ENCODE measurements around the gene TRAK2.
"Not testable (repeated sequence)": the region's sequence is repeated elsewhere in the genome, so short reads cannot be mapped to it uniquely, and the experiment has no call there.

The TRAK2 gene

DNA sequence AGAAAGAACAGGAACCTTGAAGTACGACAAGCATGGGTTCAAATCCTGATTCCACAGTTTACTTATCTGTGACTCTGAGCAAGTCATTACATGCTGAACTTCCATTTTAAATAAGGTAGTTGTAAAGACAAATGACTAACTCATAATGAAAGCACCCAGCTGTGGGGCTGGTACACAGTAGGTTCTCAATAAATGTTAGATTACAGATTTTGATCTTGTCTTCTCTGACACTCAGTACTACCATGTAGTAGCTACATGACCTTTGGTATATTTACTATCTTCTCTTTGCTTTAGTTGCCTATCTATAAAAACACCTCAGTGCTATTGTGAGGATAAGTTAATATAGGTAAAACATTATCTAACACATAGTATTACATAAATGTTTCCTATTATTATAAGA, 3.2 kb downstream of the TRAK2 start:
- DNase-seq, result no peak

DNA sequence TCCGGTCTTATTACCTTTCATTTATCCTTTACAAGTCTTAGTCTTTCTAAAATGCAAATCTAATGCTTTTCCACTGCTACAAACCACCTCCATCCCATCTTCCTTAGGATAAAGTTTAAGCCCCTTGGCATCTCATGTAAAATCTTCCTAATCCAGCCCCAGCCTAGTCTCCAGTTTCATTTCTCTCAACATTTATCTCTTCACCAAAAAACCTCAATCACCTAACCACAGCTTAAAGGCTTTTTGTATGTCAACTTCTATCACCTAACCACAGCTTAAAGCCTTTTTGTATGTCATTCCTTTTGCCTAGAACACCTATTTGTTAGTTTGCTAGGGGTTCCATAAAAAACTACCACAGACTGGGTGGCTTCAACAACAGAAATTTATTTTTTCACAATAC, 4.2 kb downstream of the TRAK2 start:
- no peak for DNase-seq

DNA sequence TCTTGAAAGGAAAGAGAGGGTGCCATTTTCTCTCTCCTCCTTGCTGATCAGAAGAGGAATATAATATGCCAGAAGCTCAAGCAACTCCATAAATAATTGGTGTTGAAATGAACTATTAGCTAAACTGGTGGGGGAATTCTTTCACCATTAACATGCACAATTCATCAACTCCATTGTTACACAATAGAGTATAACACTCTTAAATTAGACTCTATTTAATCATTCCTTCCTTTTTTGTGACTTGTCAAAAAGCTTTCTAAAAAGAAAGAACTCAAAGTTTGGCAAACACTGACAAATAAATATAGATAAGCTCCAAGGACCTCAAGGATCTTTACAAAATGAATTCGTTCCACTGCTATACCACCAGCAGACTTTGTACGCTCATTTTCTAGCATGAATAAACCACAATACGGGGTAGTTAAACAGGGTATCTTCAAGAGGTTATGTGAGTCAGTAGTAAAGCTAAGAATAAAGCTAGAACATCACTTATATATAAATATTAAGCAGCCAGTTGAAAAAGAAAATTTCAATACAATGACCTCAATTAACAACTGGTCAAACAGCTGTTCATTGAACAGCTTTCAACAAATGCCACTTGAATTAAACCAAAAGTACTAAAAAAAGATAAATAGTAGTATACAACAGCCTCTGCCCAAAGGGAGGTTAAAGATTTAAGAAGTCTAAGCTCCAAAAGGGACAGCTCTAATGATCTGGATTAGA, 6.4 kb downstream of the TRAK2 start:
- no peak for DNase-seq

DNA sequence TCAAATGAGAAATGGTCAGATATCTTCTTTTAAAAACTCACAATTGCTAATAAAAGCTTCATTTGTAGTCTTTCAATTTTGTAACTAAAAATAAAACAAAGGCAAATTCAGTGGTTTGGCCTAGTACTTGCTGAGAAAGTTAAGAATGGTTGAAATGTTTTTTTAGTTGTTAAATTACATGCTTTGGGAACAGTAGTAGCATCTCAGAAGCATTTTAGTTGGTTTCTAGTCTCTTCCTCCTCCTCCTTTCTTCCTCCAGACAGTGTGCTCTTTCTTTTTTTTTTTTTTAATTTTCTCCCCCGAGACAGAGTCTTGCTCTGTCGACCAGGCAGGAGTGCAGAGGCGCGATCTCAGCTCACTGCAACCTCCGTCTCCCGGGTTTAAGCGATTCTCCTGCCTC, 9.8 kb downstream of the TRAK2 start:
- no peak for DNase-seq

DNA sequence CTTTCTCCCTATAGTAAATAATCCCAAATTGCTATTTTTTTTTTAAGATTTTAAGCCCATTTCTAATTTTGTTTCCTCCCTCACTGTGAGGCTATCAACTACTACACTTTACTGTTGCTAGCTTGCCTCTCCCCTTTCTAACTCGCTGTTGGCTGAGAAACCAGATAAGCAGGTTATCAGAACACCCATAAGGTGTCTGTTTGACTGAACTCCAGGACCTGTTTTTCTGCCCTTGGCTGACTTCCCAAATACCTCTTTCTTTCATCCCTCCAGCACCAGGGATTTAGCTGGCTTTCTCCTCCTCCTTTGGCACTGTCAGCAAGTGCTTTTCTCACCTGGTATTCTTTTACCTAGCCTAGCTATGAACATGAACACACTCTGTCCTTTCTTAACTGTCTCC, 11.1 kb downstream of the TRAK2 start:
- peak; percentile 3 for DNase-seq

DNA sequence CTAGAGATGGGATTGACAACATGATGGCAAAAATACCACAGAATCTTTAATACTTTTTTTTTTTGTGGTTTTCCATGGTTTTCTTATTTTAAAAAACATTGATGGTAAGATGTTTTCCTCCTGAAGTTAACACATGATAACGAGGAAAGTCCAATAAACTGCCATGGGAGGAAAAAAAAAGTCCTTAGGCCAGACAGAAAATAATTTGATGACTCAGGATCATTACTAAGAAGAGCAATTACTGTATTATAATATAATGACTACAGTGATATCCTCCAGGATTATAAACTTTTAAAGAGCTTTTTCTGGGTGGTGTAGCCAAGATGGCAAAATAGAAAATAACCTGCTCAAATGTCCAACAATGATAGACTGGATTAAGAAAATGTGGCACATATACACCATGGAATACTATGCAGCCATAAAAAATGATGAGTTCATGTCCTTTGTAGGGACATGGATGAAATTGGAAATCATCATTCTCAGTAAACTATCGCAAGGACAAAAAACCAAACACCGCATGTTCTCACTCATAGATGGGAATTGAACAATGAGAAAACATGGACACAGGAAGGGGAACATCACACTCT, 11.8 kb downstream of the TRAK2 start:
- not testable (repeated sequence) for DNase-seq

DNA sequence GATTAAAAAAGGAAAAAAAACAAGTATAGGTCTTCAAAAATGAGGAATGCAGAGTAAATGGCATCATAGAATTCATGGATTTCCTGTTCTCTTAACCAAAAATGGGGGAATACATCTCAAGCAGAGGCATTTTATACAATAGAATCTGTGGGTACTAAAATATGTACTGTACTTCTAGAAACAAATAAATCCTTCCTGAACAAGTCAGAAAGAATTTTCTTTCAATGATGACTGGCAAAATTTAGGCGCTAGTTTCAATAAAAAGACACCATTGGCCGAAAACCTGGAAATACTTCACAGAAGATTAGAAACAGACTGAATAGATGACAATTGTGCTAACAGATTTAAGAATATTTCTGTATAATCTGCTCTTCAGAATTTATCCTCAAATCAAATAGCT, 15.1 kb downstream of the TRAK2 start:
- DNase-seq, result no peak

DNA sequence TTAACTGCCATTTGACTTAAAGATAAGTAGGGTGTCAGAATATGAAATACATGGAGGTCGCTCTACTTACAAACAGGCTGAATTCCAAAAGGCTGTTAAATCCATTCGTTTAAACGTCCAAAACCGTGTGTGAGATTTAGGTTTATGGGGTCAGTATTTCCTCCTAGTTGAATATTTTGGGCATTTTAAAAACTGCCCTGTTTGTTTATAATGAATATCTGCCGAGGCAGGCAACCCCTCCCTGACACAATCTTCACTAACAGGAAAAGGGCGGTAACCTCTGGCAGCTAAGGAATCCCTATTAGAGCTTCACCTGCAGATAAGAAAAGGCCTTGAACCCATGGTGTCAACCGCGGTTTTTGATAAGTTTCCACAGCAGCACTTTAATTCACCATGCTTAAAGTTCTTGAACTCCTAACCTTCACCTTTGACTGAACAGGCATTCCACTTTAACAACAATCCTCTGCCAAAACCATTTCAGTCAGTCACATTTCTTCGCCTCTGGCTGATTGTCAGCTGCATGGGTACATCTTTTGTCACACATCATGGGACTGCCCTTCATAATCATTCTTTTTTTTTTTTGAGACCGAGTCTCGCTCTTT, 17.8 kb downstream of the TRAK2 start:
- DNase-seq, result no peak

DNA sequence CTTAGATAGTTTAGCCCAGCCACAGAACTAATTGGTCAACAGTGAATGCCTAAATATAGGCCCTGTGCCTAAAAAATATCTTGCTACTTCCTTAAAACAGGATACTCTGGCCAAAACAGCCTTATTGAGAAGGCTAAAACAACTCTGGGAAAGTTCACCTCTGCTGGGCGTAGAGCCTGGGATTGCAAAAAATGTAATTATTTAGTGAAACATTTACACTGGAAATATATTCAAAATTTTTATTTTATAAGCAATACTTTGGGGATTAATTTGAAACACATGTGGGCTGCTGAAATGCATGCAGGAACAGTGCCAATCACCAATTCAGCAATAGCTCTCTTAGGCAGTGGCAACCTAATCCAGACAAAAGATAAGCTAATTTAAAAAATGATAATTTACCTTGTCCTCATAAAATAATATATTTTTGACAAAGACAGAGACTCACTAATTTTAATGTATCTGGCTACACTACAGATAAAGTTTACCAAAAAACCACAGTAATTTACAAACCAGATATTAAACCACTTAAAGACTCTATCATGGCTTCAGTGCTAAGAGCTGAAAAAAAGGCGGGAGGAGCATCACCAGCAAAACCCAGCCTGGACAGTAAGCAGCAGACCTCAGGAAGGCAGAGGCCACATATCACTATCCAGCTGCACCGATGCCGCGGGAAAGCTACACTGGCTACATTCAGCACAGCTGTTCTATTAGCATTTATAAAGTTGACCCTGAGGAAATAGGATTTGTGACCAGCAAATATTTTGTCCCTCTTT, 18.5 kb downstream of the TRAK2 start:
- DNase-seq, result no peak

DNA sequence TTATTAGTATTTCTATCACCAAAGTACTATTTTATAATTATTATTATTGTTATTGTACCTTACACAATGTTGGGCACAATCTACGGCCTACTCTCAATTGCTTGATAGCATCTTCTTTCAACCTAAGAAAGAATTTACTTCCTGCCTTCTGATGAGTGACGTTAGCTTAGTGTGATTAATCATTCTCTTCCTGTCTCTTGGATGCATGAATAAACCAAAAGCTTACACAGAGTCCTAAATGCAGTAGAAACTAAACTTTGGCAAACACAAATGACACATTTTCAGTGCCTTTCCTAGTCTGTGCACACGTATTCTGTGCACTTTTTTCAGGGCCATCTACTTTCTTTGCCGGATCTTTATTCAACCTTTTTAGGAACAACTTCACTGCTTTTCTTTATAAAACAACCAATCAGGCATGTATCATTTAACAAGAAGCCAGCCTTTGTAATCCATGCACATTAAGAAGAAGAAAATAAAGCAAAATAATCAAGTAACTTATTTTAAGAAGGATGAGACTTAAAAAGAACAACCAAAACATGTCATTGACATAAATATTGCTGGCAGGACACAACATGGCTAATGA, 19.1 kb downstream of the TRAK2 start:
- DNase-seq, result no peak

DNA sequence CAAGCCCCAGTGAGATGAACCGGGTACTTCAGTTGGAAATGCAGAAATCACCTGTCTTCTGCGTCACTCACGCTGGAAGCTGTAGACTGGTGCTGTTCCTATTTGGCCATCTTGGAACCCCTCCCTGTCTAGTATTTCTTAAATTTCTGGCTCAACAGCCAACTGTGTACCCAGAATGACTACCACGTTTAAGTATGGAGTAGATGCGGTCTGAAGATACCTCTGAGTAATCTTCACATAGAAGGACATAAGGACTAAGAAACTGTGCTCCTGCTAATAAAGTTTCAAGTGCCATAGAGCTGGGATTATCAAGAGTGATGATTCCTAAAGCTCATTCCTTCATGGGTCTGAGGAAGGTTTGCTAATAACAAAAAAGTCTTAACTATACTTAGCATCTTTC, 20.4 kb downstream of the TRAK2 start:
- DNase-seq, result no peak

DNA sequence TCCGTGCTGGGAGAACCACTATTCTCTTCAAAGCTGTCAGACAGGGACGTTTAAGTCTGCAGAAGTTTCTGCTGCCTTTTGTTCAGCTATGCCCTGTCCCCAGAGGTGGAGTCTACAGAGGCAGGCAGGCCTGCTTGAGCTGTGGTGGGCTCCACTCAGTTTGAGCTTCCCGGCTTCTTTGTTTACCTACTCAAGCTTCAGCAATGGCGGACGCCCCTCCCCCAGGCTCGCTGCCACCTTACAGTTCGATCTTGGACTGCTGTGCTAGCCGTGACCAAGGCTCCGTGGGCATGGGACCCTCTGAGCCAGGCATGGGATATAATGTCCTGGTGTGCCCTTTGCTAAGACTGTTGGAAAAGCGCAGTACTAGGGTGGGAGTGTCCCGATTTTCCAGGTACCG, 20.9 kb downstream of the TRAK2 start:
- not testable (repeated sequence) for DNase-seq

DNA sequence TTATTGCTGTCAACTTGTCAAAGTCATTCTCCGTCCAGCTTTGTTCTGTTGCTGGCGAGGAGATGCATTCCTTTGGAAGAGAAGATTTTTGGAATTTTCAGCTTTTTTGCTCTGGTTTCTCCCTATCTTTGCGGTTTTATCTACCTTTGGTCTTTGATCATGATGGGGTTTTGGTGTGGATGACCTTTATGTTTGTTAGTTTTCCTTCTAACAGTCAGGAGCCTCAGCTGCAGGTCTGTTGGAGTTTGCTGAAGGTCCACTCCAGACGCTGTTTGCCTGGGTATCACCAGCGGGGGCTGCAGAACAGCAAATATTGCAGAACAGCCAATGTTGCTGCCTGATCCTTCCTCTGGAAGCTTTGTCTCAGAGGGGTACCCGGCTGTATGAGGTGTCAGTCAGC, 21.4 kb downstream of the TRAK2 start:
- not testable (repeated sequence) for DNase-seq

DNA sequence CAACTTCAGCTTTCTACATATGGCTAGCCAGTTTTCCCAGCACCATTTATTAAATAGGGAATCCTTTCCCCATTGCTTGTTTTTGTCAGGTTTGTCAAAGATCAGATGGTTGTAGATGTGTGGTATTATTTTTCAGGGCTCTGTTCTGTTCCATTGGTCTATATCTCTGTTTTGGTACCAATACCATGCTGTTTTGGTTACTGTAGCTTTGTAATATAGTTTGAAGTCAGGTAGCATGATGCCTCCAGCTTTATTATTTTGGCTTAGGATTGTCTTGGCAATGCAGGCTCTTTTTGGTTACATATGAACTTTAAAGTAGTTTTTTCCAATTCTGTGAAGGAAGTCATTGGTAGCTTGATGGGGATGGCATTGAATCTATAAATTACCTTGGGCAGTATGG, 22.9 kb downstream of the TRAK2 start:
- not testable (repeated sequence) for DNase-seq

DNA sequence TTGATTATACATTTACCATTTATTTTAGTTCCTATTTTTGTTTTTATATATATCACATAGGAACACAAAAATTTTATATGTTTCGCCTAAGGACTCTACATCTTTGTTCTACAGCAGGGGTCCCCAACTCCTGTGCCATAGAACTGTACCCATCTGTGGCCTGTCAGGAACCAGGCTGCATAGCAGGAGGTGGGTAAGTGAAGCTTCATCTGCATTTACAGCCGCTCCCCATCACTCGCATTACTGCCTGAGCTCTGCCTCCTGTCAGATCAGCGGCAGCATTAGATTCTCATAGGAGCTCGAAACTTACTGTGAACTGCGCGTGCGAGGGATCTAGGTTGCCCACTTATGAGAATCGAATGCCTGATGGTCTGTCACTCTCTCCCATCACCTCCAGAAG, 25.3 kb downstream of the TRAK2 start:
- no peak for DNase-seq

DNA sequence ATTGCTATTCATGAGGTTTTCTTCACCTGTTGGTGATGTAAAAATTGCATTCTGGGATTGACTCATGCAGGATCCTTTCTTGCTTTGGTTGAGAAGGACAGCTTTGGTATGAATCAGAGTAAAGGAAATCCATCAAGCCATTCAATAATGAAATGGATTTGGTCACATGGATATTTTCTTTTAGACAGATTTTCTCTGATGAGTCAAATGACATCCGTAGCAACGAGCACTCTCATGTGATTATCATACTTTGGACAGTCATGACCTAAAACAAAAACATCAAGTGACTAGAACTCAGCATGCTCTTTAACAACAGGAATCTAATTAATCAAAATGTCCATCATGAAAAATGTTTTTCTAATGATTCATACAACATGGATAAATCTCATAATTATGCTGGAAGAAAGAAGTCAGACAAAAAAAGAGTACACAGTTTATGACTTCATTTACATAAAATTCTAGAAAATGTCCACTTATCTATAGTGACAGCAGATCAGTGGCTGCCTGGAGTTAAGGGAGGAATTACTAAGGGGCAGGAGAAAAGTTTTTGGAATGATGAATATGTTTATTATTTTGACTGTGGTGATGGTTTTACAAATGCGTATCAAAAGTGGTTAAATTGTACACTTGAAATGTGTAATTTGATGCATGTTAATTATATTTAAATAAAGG, 30.7 kb downstream of the TRAK2 start:
- no peak for DNase-seq

DNA sequence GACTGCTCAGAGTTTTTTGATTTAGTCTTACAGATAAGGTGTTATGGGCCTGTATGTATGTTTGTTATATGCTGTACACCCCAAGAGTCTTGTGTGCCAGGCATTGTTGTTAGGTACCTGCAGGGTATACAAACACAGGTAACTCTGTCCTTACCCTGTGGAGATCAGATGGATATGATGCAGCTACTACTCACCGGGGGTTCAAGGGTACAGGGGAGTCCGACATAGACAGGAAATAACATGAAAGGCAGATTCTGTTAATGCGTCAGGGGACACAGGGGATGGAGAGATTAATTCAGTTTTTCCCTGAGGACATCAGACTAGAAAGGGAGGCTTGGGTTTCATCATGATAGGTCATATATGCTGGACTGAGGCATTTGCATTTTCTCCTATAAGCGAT, 31.3 kb downstream of the TRAK2 start:
- no peak for DNase-seq

DNA sequence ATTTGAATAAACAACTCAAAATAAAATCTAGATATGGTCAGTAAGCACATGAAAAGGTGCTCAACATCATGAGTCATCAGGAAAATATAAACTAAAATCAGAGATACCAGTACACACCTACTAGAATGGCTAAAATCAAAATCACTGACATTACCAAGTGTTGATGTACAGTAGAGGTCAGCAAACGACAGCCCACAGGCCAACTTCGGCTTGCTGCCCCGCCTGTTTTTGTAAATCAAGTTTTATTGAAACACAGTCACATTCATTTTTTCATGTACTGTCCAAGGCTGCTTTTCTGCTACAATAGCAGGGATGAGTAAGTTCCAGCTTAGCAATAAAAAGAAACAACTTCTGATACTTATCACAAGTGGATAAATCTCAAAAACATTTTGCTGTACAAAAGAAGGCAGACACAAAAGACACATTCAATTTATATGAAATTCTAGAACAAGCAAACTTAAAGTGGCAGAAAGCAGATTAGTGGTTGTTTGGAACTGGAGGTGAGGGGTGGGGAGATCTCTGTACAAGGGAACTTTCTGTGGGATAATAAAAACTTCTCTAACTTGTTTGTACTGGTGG, 32.1 kb downstream of the TRAK2 start:
- DNase-seq, result no peak

DNA sequence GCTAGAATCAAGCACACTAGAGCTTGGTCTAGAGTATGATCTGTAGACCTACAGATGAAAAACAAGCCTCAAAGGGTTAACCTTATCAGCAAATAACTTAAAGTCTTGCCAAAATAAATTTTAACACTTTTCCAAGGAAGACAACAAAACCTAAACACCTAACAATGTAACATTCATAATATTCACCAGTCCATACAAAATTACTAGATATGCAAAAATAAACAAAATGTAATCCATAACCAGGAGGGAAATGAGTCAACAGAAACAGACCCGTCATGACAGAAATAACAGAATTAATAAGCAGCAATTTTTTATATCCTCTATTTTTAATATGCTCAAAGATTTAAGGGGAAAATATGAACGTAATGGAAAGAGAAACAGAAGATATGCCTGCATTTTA, 36.1 kb downstream of the TRAK2 start:
- DNase-seq, result no peak

DNA sequence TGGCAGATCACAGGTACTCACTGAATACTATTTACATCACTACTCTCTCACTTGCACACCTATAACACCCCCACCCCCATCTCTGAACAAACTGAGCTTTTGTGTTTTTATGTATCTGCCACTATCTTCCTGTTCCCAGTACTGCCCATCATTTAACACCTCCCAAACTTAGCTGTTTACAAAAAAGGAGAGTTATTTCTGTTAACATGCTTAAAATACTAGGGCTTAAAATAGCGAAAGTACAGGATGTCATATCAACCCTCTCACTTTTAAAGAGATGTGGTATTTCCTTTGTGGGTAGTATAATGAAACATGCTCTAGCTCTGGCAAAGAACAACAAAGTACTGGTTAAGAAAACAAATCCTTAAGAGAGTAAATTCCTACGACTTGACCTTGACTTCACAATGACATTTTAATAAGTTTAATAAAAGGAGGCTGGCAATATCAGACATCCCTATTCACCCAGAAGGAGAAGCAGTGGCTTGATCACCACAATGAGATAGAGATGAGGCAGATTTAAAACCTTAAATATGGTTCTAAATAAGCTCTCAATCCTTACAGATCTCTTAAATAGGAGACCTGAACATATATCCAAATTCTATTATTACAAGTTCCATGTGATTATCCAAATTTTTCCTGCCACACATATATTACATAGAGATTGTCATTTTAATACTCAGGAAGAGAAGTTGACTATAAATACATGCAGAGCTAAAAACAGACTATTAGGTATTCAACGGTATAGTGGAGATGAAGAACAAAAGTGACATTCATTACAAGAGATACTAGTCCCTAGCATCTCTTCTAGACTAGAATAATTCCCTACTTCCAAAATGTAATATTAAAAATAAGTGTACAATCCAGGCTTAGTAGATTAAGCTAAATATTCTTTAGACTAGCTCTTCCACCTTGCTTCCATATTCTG, 36.9 kb downstream of the TRAK2 start:
- DNase-seq, result no peak

DNA sequence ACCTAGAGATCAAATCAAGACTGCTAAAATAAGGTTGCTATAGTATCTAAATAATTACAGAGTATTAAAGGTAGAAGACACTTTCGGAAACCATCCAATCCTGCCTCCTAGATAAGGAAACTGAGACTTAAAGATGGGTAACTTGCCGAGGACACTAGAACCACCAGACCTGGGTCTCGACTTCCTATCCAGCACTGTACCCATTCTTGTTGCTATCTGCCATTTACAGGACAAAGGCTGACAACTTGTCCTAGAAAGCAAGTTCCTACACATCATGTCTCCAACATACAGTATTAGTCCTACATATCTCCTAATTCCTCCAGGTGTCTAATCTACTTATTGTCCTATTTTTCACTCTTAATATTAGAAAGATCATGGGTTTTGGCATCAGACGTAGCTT, 37.7 kb downstream of the TRAK2 start:
- no peak for DNase-seq
